Stomach (tissue), 4 donors: ENCODE results near the gene ADAM12.

Experiments
- CTCF ChIP-seq, 7 experiments: fragments of 450-650 bp in 4 of 7; fragments of 200-600 bp in 3 of 7; sonication (generic) in 3 of 7; IDR thresholded peaks; one replicate each; pipeline ENCODE4 v1.5.1; 2016 to 2019; ENCODE audit warnings: antibody characterized with exemption in 7 of 7, control low read depth in 2 of 7, mild to moderate bottlenecking in 1 of 7
- POLR2A ChIP-seq, 4 donors: fragments of 450-650 bp; IDR thresholded peaks; one replicate each; pipeline ENCODE4 v1.6.1; 2016; ENCODE audit warnings: antibody characterized with exemption in 4 of 4, control low read depth in 2 of 4, mild to moderate bottlenecking in 1 of 4, moderate library complexity in 1 of 4
- POLR2AphosphoS5 ChIP-seq, 3 donors: sonication (generic); formaldehyde crosslinking; IDR thresholded peaks; one replicate each; pipeline ENCODE4 v1.6.1; 2016; ENCODE audit warnings: antibody characterized with exemption in 3 of 3

- TF ChIP-seq POLR2A (IDR thresholded peaks at IDR 0.05) = no peak
- TF ChIP-seq CTCF (IDR thresholded peaks at IDR 0.05) = no peak
- TF ChIP-seq POLR2AphosphoS5 (IDR thresholded peaks at IDR 0.05) = no peak
Observed at GRCh38 chr10:126066456-126066855, 321.8 kb downstream of the ADAM12 start.
